Measurements from ENCODE around the gene STX16. TPM values are rescaled to one million over a fixed set of nuclear protein-coding genes. Genes with fewer than 3 reads are reported as not detected.

The STX16 gene
- total and polyA plus RNA-seq, 2 of the 13 experiments (the other 11 are each of a cell fraction or from before 2014, with no cell fraction given) = 28.0 to 72.7 TPM

DNA sequence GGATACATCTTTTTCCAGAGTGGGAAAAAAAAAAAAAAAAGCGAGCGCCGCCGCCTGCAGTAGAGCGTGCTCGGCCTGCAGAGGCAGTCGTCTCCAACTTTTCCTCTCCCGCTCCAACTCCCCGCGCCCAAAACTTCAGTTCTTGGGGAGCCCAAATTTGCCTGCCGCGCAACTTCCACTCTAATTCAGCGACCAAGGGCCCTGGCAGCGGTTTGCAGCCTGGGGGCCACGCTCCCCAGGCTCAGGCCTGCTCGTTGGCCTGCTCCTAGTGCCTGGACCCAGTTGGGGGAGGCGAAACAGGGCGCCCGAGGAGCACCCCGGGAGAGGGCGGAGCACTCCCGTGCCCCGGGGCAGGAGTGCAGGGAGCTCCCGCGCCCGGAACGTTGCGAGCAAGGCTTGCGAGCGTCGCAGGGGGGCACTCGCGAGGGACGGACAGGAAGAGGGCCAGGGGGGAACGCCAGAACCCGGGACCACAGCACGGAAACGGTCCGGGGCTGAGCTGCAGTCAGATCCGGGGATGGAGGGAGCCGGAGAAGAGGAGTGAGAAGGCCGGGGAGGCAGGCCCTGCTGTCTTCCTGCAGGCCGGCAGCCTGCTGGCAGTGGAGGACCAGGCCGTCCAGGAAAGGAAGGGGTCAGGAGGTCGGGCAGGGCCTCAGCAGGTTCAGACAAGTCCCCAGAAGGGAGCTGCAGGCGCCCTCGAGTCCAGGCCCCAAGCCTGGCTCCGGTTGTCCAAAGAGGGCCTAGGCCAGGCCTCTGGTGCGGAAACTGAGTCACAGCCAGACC, at the start of gene STX16 (continued):
- TF ChIP-seq REST (IDR thresholded peaks at IDR 0.05; ENCODE audit: borderline replicate concordance in 1 of 2, low read depth in 1 of 2, low read length in 2 of 2) (peak in 1 of 2 experiments; percentile 75; a peak in 2 of 4 replicates), CERS6 (CRISPR knock-in tag; IDR thresholded peaks at IDR 0.05) (peak; percentile 11; the same call in 1 of the 2 replicates), ARHGAP35 (CRISPR knock-in tag; IDR thresholded peaks at IDR 0.05; ENCODE audit: borderline replicate concordance) (peak; percentile 99), CHD2 (IDR thresholded peaks at IDR 0.05; ENCODE audit: low read depth, low read length) (peak; percentile 81), MIXL1 (CRISPR knock-in tag; IDR thresholded peaks at IDR 0.05) (peak; percentile 90), HINFP (CRISPR knock-in tag; IDR thresholded peaks at IDR 0.05; ENCODE audit: low read depth) (peak; percentile 93), ZNF543 (CRISPR knock-in tag; IDR thresholded peaks at IDR 0.05) (peak; percentile 100), ZNF646 (CRISPR knock-in tag; IDR thresholded peaks at IDR 0.05) (peak; percentile 92), MED8 (CRISPR knock-in tag; IDR thresholded peaks at IDR 0.05; ENCODE audit: insufficient replicate concordance) (peak; percentile 97), ELF4 (CRISPR knock-in tag; IDR thresholded peaks at IDR 0.05; ENCODE audit: borderline replicate concordance) (peak; percentile 95), ZBTB1 (CRISPR knock-in tag; IDR thresholded peaks at IDR 0.05; ENCODE audit: borderline replicate concordance) (peak; percentile 47; the same call in 1 of the 2 replicates), ZNF780A (CRISPR knock-in tag; IDR thresholded peaks at IDR 0.05) (peak; percentile 99), SIN3A (IDR thresholded peaks at IDR 0.05; ENCODE audit: borderline replicate concordance, low read depth, low read length) (peak; percentile 94; the same call in 1 of the 2 replicates)
